ENCODE measurements around the gene SV2B.

Gene SV2B

DNA sequence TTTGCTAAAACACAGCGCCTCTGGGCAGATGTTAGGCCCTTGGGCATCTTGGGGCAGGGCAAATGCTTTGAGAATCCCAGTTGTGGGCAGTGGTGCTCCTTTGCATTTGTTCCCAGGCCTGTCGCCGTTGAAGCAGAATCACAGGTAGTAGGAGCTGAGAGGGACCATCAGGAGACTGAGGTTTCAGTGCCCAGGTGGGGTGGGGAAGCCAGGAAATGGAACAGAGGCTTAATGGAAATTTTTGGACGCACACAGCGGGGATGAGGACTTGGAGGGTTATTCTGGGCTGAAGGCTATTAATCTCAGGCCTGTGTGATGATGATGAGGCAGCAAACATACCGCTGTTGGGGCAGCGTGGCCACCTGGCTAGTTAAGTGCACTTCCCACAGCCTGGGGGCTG lies 99.5 kb downstream of the SV2B start:
- DNase-seq = no peak

DNA sequence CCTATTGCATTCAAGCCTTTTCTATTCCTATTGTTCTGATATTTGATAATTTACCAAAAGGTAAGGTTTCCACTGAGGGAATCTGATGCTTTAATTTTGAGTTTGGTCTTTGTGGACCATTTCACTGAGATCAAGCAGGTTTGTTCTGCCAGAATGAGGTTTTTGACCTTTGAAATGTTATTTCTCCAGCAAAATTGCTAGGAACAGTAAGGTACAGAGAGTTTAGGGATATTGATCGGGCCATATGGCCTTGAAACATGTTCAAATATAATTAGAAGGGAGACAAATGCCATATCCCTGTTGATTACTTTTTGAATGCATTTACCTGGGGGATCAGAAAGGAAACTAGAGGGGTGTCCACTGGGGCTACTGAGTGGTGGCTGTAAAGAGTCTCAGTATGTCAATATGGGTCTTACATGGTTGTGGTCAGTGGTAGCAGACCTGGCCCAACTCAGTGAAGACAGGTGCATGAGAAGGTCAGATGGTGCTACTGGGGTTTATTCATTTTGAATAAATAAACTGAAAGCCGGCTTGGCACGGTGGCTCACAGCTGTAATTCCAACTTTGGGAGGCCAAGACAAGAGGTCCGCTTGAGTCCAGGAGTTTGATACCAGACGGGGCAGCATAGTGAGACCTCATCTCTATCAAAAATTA lies 100.2 kb downstream of the SV2B start:
- no peak for DNase-seq

DNA sequence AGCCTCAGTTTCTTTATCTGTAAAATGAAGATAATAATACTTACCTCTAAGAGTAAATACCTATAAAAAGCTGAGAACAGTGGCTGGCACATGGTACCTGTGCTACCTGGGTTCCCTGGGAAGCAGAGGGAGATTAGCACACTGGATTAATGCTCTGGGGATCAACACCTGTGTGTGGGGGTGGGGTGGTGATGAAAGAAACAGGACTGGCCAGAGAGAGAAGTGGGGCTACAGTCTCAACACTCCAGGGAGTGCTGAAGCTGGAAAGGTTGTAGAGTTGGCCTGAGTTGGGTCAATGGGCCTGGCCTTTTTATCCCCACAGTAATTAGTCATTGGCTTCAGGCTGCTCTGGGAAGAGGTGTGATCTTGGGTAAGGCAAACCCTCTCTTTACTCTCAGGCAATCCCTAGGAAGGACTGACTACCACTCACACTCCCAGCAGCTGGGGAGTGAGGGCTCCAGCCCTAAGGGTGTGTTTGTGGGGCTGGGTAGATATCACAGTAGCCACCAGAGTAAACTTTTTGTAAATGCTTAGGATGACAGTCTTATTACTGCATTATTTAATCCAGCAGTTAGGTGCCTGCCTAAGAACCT lies 102.5 kb downstream of the SV2B start:
- no peak for DNase-seq

DNA sequence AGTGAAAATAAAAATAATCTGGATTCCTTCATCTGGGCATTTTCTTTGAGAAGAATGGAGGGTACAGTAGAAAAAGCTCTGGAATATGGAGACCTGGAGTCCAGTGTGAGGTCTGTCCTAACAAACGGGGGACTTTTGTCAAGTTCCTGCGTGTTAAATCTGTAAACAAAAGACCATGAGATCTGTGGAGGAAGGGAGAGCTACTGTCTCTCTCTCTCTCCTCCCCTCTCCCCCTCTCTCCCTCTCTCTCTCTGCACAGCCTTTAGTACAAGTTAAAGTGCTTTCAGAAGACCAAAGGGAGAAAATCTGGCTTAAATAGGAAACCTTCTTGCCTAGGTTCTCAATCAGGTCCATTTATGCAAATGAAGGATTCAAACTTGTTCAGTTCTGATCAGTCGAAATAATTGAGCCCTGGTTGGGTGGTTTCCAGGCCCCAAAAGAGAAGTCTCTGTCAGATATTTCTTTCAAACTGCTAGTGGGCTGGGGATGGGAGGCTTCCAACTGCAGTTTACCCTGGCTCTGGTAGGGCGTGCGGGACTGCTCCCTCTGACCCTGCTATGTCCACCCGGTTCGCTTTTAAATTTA lies 103.7 kb downstream of the SV2B start:
- no peak for DNase-seq

DNA sequence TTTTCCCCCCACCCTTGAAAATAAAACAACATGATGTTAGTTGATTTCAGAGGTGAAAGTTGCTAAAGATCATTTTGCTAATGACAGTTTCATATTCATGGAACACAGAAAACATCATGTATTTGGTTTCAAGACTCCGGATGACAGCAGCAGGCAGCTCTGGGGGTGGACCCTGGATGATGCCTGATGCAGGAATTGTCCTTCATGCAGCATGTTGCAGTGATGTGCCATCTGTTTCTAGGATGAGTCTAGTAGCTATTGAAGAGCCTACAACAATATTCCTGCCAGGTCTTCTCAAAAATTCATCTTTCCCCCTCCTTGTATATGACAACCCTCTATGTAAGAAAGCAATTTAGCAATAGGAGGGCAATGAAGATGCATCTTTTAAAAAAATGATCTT lies 108.3 kb downstream of the SV2B start:
- DNase-seq = no peak

DNA sequence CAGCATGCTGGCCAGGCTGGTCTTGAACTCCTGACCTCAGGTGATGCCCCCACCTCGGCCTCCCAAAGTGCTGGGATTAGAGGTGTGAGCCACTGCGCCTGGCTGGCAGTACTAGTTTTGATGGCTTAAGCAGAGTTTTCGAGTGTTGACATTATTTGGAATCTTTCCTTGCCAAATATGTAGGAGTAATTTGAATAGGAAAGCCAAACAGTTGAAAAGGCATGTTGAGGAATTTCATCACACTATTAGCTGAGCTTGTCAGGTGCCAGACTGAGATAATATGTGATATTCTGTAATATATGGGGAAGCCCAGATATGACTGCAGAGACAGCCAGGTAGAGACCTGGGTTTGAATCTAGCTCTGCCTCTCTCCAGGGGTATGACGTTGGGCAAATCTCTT lies 109.3 kb downstream of the SV2B start:
- no peak for DNase-seq

DNA sequence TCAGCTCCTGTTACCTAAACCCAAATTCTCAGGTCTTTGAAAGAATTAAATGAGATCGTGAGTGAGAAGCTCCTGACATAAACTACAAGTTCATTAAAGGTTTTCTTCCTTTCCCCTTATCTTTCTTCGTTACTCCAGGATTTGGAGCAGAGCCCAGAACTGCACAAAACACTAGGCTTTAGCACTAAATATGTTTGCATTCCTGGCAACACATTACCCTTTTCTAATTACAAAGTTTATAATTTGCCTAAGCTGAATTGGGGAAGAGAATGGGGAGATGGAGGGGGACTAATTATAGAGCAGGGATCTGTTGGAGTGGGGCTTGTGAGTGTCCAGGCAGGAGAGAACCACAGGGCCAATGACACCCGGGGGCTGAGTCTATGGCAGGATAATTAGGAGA lies 109.7 kb downstream of the SV2B start:
- DNase-seq = no peak

DNA sequence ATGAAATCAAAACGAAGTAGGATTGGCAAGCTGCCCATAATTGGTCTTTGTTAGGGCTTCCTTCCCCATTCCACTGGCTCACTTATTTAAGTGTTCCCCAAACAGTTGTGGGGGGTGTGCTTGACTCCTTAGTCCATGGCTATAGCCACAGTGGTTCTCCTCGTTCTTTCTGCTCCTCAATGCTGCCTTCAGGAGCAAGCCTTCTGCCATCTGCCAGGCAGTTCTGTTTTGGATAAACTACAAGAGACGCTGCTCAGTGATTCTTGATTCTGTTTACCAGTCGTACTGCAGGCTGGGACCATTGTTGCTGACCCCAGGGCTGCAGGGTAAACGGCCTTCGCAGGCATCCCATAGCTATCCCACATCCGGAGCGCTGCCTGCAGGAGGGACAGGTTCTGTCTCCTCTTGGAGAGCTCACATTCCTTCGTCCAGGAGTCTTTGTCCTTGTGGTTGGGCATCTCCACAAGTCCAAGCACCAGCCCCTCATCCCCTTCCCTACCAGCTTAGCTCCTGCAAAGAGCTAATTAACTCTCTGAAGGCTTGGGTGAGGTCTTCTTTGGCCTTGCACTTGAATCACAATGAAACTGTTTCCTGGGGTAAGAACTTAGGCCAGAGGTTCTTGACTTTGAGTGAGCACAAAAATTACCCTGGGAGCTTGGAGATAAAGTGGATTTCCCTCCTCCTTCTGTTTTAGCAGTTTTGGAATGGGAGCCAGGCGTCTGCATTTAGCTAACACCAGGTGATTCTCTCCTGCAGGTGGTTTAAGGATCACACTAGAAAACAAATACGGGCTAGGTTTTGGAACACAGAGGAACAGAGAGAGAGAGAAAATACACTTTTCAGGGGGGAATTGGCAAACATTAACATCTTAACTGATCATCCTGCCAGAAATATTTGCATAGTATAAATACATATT lies 114.9 kb downstream of the SV2B start:
- no peak for DNase-seq

DNA sequence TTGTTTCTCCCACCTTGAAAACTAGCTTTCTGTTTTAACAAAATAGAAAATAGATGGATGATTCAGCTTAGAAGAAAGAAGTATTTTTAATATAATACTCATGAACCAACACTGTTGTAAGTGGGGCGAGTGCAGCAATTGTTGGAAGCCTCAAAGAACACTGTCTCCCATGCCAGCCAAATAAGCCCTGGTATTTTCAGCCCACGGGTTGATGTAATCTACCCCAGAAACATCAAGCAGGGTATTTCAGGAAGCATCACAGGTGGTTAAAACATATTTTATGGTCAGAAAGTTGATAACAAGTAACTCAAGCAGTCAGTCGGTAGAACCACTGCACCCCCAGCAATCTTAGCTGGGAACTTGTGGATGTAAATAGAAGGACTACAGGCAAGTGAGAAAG lies 115.9 kb downstream of the SV2B start:
- no peak for DNase-seq

DNA sequence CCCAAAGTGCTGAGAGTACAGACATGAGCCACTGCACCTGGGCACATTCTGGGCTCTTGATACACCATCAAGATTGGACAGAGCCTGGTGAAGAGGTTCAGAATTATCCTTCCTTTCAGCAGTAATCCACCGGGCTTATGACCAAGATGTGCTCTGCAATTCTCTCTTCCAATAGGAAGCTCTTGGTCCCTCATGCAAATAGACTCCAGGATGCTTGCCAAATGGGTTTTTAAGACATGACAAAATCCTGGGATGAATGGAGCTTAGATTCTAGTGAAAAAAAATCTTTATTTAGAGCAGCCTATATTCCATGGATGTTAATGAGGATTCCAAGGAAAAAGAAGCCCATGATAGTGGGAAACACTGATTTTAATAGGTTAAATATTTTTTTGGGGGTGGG lies 119.1 kb downstream of the SV2B start:
- no peak for DNase-seq

DNA sequence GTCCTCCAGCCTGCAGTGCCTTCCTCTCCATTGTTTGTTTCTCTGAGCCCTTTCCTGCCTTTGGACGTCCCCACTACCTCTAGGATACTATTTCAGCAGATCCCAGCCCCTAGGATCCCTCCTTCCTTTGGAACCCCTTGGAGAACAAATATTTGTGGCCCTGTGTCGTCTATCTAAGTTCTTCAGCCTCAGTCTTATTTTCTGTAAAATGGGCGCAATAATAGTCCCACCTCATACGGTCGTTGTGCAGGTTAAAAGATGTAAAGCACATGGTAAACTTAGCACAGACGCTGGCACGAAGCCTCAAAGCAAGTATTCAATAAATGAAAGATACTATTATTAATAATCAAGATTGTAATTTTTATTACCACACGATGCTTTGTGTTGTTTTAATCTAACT lies 122.0 kb downstream of the SV2B start:
- no peak for DNase-seq

DNA sequence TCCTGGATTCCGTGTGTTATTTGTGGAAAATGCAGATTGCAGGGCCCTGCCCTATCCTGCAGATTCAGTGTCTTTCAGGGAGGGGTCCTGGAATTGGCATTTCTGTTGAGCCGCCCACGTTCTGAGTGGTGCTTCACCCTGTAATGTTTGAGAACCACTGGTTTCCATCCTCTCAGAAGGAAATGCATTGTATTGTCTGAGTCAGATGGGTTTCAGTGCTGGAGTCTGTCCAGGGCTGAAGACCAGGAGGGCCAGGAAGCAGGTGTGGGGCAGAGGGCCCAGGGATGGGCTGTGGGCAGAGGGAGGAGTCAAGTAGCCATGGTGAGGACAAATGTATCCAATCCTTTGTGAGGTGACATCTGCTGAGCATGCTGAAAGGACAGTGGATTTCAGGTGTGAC lies 123.8 kb downstream of the SV2B start:
- peak; percentile 53 for DNase-seq

DNA sequence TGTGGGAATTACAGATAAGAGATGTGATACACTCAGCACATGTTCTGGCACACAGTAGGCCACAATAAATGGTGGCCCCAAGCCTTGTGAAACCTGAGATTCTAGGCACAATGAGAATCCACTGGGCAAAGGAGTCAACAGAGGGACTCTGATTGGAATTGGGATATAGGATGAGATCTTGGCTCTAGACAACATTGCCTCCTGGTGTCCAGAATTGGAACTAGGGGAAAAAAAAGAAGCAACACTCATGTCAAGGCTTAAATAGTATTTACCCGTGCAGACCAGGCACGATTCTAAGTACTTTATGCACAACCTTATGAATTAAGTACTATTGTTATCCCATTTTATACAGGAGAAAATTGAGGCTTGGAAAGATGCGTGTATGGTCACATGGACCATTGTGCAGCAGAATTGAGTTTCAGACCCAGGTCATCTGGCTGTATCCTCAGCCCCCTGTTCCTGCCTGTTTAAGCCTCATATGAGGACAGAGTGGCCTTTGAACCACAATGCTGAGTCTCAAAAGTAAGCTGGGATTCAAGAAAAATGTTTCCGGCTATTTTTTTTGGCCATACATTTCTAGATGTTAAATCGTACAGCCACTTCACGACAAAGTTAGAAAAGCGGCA lies 124.8 kb downstream of the SV2B start:
- peak; percentile 63 for DNase-seq

DNA sequence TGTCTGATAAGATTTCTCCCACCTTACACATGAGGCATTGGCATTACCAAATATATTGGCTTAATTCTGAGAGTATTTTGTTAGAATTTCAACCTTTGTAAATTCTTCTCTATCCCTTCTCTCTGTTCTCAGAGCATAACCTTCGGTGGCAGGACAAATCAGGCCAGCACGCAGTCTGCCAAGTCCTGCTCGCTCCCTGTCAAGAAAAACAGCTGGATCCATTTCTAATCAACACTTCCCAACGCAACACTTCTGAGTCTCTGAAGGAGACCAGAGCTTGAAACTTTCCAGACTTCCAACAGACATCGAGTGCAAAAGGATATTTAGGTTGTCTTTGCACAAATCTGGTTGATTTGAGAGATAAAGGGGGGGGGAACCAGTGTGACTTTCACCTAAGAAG lies 125.7 kb downstream of the SV2B start:
- no peak for DNase-seq

DNA sequence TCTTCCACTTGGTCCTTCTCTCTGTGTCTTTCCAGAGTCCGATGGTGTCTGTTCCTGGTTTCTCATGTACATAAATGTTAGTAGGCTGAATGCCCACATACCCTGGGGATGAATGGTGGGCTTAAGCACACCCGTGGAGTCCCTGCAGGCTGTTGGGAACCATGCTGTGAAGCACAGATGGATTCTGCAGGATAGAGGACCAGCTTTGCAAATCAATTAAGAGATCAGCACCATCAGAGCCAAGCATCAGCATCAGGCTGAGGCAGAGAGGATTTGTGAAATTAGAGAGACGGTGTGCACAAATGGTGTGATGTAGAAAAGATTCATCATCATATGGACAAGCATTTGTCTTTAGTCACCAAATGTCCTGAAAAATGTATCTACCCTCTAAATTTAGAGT lies 127.1 kb downstream of the SV2B start:
- no peak for DNase-seq

DNA sequence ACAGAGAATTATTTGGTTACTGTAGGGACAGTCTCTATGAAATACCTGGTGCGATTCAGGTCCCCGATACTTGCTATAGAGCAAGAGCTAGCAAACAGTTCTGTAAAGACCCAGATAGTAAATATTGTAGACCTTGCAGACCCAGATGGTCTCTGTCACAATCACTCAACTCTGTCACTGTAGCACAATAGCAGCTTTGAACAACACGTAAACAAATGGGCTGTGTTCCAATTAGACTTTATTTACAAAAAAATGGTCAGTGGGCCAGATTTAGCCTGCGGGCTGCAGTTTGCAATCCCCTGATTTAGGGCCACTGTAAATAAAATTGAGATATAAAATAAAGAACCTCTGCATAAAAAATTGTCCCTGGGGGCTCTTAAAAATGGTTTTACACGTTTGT lies 127.7 kb downstream of the SV2B start:
- DNase-seq = no peak

DNA sequence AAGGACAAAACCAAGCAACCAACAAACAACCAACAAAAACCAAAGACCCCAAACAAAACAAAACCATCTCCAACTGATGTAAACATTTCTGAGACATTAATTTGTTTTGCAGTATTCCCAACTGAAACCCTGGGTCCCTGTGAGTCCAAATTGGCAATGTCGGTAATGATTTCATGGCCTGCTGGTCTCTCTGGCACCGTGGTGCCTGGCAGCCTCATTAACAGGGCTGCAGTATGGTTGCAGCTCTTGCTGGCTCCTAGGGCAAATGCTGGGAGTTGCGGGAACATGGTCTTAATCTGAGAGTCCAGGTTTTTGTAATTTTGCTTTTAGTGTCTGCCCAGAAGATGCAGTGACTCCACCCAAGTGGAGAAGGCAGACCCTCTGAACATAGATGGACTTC lies 128.3 kb downstream of the SV2B start:
- DNase-seq = no peak

DNA sequence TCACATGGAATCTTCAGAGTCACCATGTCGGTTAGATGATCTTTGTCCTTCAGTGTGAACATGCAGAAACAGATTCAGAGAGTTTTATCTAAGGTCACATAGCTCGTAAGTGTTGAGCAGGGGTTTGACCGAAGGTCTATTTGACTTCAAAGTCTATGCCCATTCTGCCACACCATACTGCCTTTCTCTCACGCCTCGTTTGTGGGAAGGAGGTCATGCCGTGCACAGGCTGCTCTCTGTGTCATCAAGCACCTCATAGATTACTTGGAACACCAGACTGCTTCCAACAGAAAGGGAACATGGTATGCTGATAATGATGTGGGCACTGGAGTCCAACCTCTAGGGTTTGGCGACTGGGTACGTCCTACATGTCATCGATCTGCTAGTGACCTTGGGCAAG lies 128.8 kb downstream of the SV2B start:
- no peak for DNase-seq

DNA sequence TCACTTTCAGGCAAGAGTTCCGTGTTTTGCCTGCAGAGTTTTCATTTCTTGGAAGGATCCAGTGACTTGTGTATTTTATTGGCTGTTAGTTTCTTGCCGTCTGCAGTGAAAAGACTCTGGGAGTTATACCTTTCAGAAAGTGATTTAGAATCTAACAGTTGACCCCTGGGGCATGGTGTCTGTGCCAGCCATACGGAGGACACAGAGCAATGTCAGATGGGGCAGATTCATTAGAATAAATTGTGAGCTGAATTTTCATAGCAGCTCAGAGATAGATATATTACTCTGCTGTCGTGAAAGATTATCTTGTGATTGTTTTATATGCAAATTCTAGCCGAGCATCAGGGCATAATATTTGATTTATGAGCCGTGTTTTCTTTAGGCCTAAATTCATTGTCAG lies 131.6 kb downstream of the SV2B start:
- DNase-seq = no peak

DNA sequence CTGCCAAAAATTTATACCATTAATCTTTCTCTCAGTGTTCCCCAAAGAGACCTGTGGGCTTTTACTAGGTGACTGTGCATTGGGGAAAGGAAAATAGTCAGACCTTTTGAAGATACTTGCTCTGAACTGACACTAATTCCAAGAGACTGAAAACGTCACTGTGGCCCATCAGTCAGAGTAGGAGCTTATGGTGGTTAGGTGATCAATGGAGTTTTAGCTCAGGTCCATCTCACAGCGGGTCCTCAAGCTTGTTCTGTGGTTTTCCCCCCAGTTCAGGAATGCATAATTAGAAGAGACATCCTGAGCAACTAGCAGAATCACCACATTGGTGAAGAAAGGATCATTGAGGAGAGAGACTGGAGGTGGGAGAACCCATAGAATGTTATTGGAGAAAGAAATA lies 134.7 kb downstream of the SV2B start:
- no peak for DNase-seq

DNA sequence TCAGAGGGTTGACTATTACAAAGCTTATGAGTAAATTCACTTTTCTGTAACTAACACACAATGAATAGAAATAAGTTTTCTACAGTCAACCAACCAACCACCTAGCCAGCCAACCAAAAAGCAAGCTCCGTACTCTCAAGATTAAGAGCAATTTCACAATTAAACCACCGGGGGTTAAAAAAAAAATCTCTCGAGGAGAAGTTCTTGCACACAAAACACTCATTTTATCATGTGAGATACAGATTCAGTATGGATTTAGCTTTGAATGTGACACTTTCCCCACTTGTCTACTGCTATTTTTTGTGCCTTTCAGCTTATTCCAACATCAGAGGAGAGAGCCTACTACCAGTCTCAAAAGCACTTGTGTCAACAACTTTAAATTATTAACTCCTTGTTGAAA lies 135.3 kb downstream of the SV2B start:
- DNase-seq = no peak

DNA sequence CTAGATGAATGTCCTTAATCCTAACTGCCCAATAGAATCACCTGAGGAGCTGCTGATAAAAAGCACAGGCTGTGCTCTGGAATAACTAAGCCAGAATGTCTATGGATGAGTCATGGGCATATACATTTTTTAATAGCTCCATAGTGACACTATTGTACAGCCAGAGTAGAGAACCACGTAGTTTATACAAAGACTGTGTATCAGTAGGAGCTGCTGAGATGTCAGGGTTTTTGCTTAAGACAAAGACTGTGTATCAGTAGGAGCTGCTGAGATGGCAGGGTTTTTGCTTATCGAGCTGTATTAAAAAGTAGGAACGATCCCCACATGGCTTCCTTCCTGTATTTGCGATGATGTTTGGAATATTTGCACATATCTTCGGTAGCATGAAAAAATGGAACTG lies 137.4 kb downstream of the SV2B start:
- DNase-seq = no peak

DNA sequence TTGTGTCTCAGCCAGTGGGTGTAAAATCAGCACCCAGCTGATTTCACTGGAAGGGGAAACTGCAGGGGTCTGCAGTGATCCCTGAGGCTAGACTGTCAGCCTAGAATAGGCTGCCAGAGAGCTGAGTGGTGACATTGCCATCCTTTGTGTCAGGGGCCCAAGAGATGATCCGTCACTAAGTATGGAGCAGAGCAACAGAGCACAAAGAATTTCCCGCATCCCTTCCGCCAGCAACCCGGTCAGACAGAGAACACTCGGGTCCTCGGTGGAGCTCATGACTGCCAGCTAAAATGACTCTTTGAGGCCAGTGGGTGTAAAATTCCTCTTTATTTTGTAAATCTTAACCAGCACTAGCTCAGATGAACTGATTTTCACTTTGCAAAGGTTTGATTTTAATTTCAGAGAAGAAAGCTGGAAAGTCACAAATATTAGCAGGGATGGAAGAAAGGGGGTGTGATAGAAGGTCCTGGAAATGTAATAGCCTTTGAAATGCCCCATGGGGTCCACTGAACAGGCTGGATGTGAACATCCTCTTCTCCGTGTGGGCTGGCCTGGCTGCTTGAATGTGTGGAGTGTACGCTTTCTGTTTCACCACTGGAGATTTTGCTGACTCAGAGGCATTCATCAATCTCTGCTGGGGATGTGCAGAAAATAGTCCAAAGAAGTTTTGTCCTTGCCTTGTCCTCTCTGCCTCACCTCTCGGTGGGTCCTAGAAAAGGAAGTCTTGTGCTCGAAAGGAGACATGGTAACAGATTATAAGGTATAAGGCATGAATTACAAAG lies 138.8 kb downstream of the SV2B start:
- no peak for DNase-seq
